GM21447 (cell line): ENCODE measurements around the gene MEI4.

Source experiments
- ATAC-seq: cut with Tn5 transposase; IDR thresholded peaks from one replicate; pipeline ENCODE4 v1.9.1; 2021; ENCODE audit not compliant: unreplicated experiment

MEI4 gene

DNA sequence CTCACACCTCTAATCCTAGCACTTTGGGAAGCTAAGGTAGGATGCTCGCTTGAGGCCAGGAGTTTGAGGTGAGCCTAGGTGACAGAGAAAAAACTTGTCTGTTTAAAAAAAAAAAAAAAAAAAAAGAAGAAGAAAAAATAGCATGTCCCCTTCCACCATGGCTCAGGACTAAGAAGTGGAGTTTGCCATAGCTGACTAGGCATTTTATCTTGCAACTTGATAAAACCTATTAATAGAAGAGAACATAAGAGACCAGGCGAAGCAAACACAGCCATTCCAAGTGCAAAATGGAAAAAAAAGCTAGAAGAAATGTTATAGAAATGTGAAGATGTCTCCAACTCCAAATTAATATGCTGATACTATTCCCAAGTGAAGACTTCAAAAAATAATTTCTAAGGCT is 277.5 kb downstream of the MEI4 start:
- no peak for ATAC-seq

DNA sequence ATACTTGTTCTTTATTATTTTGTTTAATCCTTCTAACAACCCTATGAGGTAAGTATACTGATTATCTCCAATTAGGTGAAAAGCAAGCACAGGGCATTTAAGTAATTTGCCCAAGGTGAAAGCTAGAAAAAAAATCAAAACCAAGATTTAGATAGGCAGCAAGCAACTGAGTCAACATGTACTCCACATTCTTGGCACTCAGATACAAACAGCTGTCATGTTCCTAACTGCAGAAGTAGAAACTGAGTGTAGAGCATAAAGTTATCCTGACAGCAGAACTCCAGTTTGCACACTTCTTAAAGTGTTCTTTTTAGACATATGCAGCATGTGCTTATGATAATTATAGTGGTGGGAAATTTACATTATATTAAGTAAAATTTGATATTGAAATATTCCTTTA is 278.1 kb downstream of the MEI4 start:
- ATAC-seq: no peak

DNA sequence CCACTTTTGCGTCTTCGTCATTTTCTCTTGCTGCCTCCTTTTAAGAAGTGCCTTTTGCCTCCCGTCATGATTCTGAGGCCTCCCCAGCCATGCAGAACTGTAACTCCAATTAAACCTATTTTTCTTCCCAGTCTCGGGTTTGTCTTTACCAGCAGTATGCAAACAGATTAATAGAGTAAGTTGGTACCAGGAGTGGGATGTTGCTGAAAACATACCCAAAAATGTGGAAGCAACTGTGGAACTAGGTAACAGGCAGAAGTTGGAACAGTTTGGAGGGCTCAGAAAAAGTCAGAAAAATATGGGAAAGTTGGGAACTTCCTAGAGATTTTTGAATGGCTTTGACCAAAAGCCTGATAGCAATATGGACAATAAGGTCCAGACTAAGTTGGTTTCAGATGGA is 309.2 kb downstream of the MEI4 start:
- no peak for ATAC-seq

DNA sequence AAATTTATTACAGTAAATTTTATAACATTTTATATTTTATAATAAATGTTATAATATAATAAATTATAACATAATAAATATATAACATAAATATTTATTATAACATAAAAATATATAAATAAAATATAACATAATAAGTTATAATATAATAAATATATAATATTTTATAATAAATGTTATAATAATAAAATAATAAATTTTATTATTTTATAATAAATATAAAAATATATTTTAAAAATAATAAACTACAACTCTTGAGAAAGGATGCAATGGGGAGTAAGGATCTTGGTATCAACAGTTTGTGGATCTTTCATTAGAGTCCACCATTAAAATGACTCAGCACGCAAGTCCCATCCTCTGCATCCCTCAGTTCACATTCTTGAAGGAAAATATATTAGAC is 312.6 kb downstream of the MEI4 start:
- ATAC-seq: no peak

DNA sequence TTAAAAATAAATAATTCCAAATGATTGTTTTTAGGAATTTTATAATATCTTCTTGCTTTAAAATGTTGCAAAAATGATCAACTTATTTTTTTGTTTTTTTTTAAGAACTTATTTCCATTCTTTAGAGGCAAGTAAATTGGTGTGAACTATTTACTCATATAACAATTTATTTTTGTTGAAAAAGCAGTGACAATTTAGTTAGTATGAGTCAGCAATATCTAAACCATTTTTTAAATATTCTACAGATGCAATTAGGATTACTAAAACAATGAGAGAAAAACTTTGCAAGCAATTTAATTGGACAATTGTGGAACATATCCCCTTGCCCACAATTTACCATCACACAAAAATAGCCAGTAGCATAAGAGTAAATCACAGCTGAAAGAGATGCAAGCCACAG is 319.5 kb downstream of the MEI4 start:
- no peak for ATAC-seq
